ENCODE results near the gene KRTAP10-9. TPM values are rescaled to one million over a fixed set of nuclear protein-coding genes. Genes with fewer than 3 reads are reported as not detected.

The KRTAP10-9 gene
- total and polyA plus RNA-seq, 2 of the 8 experiments (the other 6 are each of a cell fraction or from before 2014, with no cell fraction given) = not detected

DNA sequence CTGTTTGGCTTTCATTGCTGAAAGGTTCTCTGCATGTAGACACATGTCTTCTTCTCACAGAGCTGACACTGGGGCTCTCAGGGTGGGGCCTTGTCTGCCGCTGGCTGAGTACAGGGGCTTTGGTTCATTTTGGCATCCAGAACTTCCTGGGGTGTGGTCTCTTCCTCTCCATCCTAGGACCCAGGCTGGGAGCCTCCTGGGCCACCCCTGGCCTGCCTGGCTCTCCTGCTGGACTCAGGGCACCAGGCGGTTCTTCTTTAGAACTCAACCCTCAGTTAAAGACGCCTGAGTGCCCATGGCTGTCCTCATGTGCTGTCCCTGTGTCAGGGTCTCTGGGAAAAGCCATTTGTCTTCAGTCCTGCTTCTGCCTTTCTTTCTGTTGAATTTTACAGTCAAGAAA lies 41.0 kb upstream of the KRTAP10-9 start:
- Histone ChIP-seq H4K5ac (ENCODE audit: insufficient read length, low read depth, low read length) (no peak overlapping the region), H3K23ac (ENCODE audit: insufficient read length) (no peak overlapping the region), H2BK120ac (replicated peaks; ENCODE audit: low read depth, low read length) (no peak overlapping the region), H3K18ac (ENCODE audit: extremely low read depth, low read length) (no peak overlapping the region), H2BK20ac (ENCODE audit: low read length) (no peak overlapping the region), H2AK5ac (ENCODE audit: low read depth, low read length) (no peak overlapping the region), H2AFZ (ENCODE audit: low read length) (no peak overlapping the region), H3K4me3 (ENCODE audit: extremely low read depth in 1 of 4, insufficient read depth in 2 of 4, low read depth in 3 of 4, low read length in 4 of 4) (no peak overlapping the region), H3K4me2 (ENCODE audit: insufficient read depth in 1 of 2, low read depth in 2 of 2, low read length in 2 of 2) (no peak overlapping the region), H3K27me3 (replicated peaks in 1 of 4; ENCODE audit: control insufficient read depth in 3 of 4, extremely low read depth in 1 of 4, insufficient read depth in 3 of 4, low read length in 3 of 4) (no peaks in the 10 kb centered on the region), H3K56ac (replicated peaks; ENCODE audit: insufficient read length, low read depth, low read length) (no peak overlapping the region), H3K4ac (replicated peaks; ENCODE audit: insufficient read length, low read depth, low read length) (no peak overlapping the region), H2BK12ac (ENCODE audit: low read depth, low read length) (no peak overlapping the region), H3K9ac (replicated peaks in 1 of 4; ENCODE audit: extremely low read depth in 1 of 4, low read depth in 3 of 4, low read length in 3 of 4) (no peak overlapping the region), H3K79me1 (ENCODE audit: low read depth, low read length) (no peaks in the 10 kb centered on the region), H3K9me3 (ENCODE audit: insufficient read depth in 2 of 2, low read depth in 1 of 2, low read length in 1 of 2) (peaks cover 0 to 3% of the 10 kb centered on the region in 2 experiments; a peak in 1 of 4 replicates), H3K27ac (ENCODE audit: low read depth, low read length) (no peak overlapping the region), H2BK15ac (ENCODE audit: low read length) (no peak overlapping the region), H3K14ac (ENCODE audit: insufficient read length) (no peak overlapping the region), H4K91ac (replicated peaks; ENCODE audit: insufficient read length, low read length) (no peak overlapping the region), H2BK5ac (ENCODE audit: low read depth, low read length) (no peak overlapping the region), H4K8ac (ENCODE audit: extremely low read depth, insufficient read depth, low read length) (no peak overlapping the region), H3K79me2 (ENCODE audit: control insufficient read depth in 1 of 2, insufficient read depth in 2 of 2, low read length in 2 of 2) (no peaks in the 10 kb centered on the region), H3K36me3 (ENCODE audit: control insufficient read depth in 2 of 4, insufficient read depth in 4 of 4, low read length in 3 of 4) (no peaks in the 10 kb centered on the region; a peak in 1 of 8 replicates), H4K20me1 (replicated peaks in 1 of 2; ENCODE audit: control insufficient read depth in 1 of 2, insufficient read depth in 2 of 2, low read length in 2 of 2) (no peaks in the 10 kb centered on the region), H3K23me2 (ENCODE audit: low read depth, low read length) (no peaks in the 10 kb centered on the region), H3K4me1 (replicated peaks in 1 of 4; ENCODE audit: control insufficient read depth in 3 of 4, insufficient read depth in 4 of 4, low read length in 3 of 4) (no peaks in the 10 kb centered on the region)
- ChIA-PET CTCF (ENCODE audit: partially characterized antibody) (no interaction called here), POLR2A (ENCODE audit: partially characterized antibody) (no interaction called here)
- WGBS, 2 experiments (ENCODE audit: extremely low coverage in 1 of 2, insufficient coverage in 1 of 2, insufficient read length in 1 of 2, insufficient replicate concordance in 2 of 2, low coverage in 1 of 2, low lambda C conversion rate in 2 of 2, missing lambda C conversion rate in 1 of 2) = 86% methylated on average over 3 of the region's 3 CpGs; no CpG with 5 or more reads in 1 of the 2 experiments
- no peak for DNase-seq (ENCODE audit: low read depth in 1 of 2, low spot score in 2 of 2)
- FAIRE-seq = no peak
- TF ChIP-seq GTF2F1 (IDR thresholded peaks at IDR 0.05; ENCODE audit: borderline replicate concordance, low read depth, low read length) = no peak
- no peak for TF ChIP-seq POLR2A (IDR thresholded peaks at IDR 0.05; ENCODE audit: control extremely low read depth in 1 of 2, low read depth in 2 of 2, low read length in 2 of 2)
- no peak for TF ChIP-seq TAF1 (IDR thresholded peaks at IDR 0.05; ENCODE audit: low read depth, low read length)
- TF ChIP-seq CTBP2 (IDR thresholded peaks at IDR 0.05; ENCODE audit: borderline replicate concordance, insufficient read depth, insufficient read length, low read length) = no peak
- TF ChIP-seq, protein P1, sequence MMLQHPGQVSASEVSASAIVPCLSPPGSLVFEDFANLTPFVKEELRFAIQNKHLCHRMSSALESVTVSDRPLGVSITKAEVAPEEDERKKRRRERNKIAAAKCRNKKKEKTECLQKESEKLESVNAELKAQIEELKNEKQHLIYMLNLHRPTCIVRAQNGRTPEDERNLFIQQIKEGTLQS (IDR thresholded peaks at IDR 0.05; ENCODE audit: insufficient read depth, low read depth, low read length) = no peak
- TF ChIP-seq RNF2 (IDR thresholded peaks at IDR 0.05; ENCODE audit: borderline replicate concordance, low read depth, low read length, missing control alignments, poor library complexity, severe bottlenecking) = no peak
- TF ChIP-seq SIX5 (IDR thresholded peaks at IDR 0.05; ENCODE audit: low read depth, low read length) = no peak
- no peak for TF ChIP-seq KDM1A (IDR thresholded peaks at IDR 0.05; ENCODE audit: borderline replicate concordance, low read length)
- no peak for TF ChIP-seq GABPA (IDR thresholded peaks at IDR 0.05; ENCODE audit: borderline replicate concordance, insufficient read depth, low read length)
- TF ChIP-seq TCF12 (IDR thresholded peaks at IDR 0.05; ENCODE audit: low read depth, low read length) = no peak
- TF ChIP-seq ZNF274 (IDR thresholded peaks at IDR 0.05; ENCODE audit: borderline replicate concordance, extremely low read depth, low read length) = no peak

Measured in H1 (cell line).